ENCODE measurements around the gene BRME1.

GRCh38 chr19:13884726-13885591 lies 21.0 kb downstream of the BRME1 start:
- TF ChIP-seq EZH2 (IDR thresholded peaks at IDR 0.05; ENCODE audit: borderline replicate concordance, insufficient read depth, low read length, poor library complexity, severe bottlenecking), result no peak
- TF ChIP-seq CTCF (IDR thresholded peaks at IDR 0.05; ENCODE audit: poor library complexity, severe bottlenecking), result no peak
- no peak for TF ChIP-seq EP300 (conservative IDR thresholded peaks at IDR 0.05; ENCODE audit: poor library complexity, severe bottlenecking)
